Measurements from ENCODE around the gene CNOT2. TPM values are rescaled to one million over a fixed set of nuclear protein-coding genes. Genes with fewer than 3 reads are reported as not detected.

CNOT2 gene
- polyA plus RNA-seq, 1 experiment = 56.9 TPM

DNA sequence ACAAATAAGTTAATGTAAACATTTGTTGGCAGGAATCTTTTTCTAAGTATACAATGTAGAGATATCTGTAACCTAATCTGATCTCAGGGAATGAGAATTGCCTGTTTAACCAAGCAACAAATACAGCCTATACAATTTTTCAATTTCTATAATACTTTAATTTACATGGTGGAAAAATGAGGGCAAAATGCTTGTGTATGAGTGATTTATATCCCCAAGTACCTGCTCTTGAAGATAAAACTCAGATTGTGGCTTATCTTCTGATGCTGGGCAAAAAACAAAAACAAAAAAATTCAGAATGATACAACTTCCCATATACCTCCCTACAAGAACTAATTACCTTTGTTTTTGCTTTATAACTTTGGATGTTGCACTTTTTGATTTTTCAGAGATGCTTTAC is 2.2 kb downstream of the CNOT2 start:
- Histone ChIP-seq H3K27me3 (ENCODE audit: control insufficient read depth, insufficient read depth, low read length) (no peaks in the 10 kb centered on the region), H3K36me3 (ENCODE audit: control insufficient read depth, insufficient read depth, low read length) (no peaks in the 10 kb centered on the region), H3K4me3 (ENCODE audit: low read depth, low read length) (no peak overlapping the region)
- CTCF ChIA-PET = interaction anchor here (1.2 kb wide), 1 partner anchor 345 kb away, joined by 3 read pairs; no protein-coding TSS in a partner anchor
- POLR2A ChIA-PET = interaction anchor here (0.6 kb wide), 1 partner anchor 486 kb away, joined by 3 read pairs; no protein-coding TSS in a partner anchor
- TF ChIP-seq CTCF (IDR thresholded peaks at IDR 0.05; ENCODE audit: insufficient read depth, low read depth, low read length) = no peak
- DNase-seq (ENCODE audit: low read depth) = no peak

GRCh38 chr12:70246580-70246979 is 3.3 kb downstream of the CNOT2 start:
- Histone ChIP-seq H3K27me3 (ENCODE audit: control insufficient read depth, insufficient read depth, low read length) (no peaks in the 10 kb centered on the region), H3K4me3 (ENCODE audit: low read depth, low read length) (no peak overlapping the region), H3K36me3 (ENCODE audit: control insufficient read depth, insufficient read depth, low read length) (no peaks in the 10 kb centered on the region)
- no peak for DNase-seq (ENCODE audit: low read depth)
- no peak for TF ChIP-seq CTCF (IDR thresholded peaks at IDR 0.05; ENCODE audit: insufficient read depth, low read depth, low read length)
- CTCF ChIA-PET = interaction anchor here (0.9 to 1.2 kb wide), 2 partner anchors 97 to 367 kb away, joined by 3 read pairs; no protein-coding TSS in a partner anchor
- POLR2A ChIA-PET = no interaction called here

DNA sequence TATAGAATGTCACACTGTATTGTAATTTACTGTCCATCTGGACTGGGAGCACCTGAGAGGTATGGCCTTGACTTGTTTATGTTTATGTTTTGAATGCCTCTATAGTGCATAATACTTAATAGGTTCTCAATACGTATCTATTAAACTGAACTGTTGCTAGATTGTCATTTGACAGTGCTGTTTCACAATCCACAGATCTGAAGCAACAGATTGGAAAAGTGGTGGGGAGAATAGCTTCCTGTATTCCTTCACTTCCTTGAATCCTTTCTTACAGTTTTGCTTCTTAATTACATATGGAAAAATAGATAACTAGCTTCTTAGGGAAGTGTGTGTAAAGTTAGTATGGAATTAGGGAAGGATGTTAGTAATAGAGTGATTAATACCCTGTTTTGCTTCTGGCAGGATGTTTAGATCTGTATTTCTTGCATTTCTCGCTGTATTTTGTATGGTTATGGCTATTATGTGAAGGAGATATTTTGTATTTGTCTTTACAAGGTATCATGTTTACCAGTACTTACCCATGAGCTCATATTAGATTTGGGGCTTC is 4.5 kb downstream of the CNOT2 start:
- Histone ChIP-seq H3K36me3 (ENCODE audit: control insufficient read depth, insufficient read depth, low read length) (no peaks in the 10 kb centered on the region), H3K27me3 (ENCODE audit: control insufficient read depth, insufficient read depth, low read length) (no peaks in the 10 kb centered on the region), H3K4me3 (ENCODE audit: low read depth, low read length) (no peak overlapping the region)
- ChIA-PET CTCF (interaction anchor here (1.4 kb wide), 1 partner anchor 24 kb away, joined by 3 read pairs; no protein-coding TSS in a partner anchor), POLR2A (no interaction called here)
- no peak for TF ChIP-seq CTCF (IDR thresholded peaks at IDR 0.05; ENCODE audit: insufficient read depth, low read depth, low read length)
- no peak for DNase-seq (ENCODE audit: low read depth)

GRCh38 chr12:70248876-70249275 is 5.6 kb downstream of the CNOT2 start:
- CTCF ChIA-PET = interaction anchor here (1.4 kb wide), 1 partner anchor 23 kb away, joined by 3 read pairs; no protein-coding TSS in a partner anchor

GRCh38 chr12:70249903-70250302 is 6.7 kb downstream of the CNOT2 start:
- POLR2A ChIA-PET = no interaction called here

More at GRCh38 chr12:70248876-70249275, 5.6 kb downstream of the CNOT2 start:
- Histone ChIP-seq H3K4me3 (ENCODE audit: low read depth, low read length) (no peak overlapping the region), H3K36me3 (ENCODE audit: control insufficient read depth, insufficient read depth, low read length) (no peaks in the 10 kb centered on the region), H3K27me3 (ENCODE audit: control insufficient read depth, insufficient read depth, low read length) (no peaks in the 10 kb centered on the region)
- no peak for DNase-seq (ENCODE audit: low read depth)
- TF ChIP-seq CTCF (IDR thresholded peaks at IDR 0.05; ENCODE audit: insufficient read depth, low read depth, low read length) = no peak
- POLR2A ChIA-PET = interaction anchor here (0.7 kb wide), 1 partner anchor 168 kb away, joined by 3 read pairs; no protein-coding TSS in a partner anchor

More at GRCh38 chr12:70249903-70250302, 6.7 kb downstream of the CNOT2 start:
- CTCF ChIA-PET = no interaction called here
- H3K36me3 ChIP-seq (ENCODE audit: control insufficient read depth, insufficient read depth, low read length) = no peaks in the 10 kb centered on the region
- DNase-seq (ENCODE audit: low read depth) = no peak
- no peaks in the 10 kb centered on the region for H3K27me3 ChIP-seq (ENCODE audit: control insufficient read depth, insufficient read depth, low read length)
- H3K4me3 ChIP-seq (ENCODE audit: low read depth, low read length) = no peak overlapping the region
- TF ChIP-seq CTCF (IDR thresholded peaks at IDR 0.05; ENCODE audit: insufficient read depth, low read depth, low read length) = no peak

All from BJ (cell line).